GM19324 (cell line): ENCODE results near the gene NUDT19.
"Not testable (repeated sequence)": the region's sequence is repeated elsewhere in the genome, so short reads cannot be mapped to it uniquely, and the experiment has no call there.

ENCODE experiments used
- ATAC-seq: cut with Tn5 transposase; IDR thresholded peaks from one replicate; pipeline ENCODE4 v1.9.1; 2021; ENCODE audit warnings: mild to moderate bottlenecking, moderate library complexity; ENCODE audit not compliant: unreplicated experiment, low FRiP score

The NUDT19 gene

DNA sequence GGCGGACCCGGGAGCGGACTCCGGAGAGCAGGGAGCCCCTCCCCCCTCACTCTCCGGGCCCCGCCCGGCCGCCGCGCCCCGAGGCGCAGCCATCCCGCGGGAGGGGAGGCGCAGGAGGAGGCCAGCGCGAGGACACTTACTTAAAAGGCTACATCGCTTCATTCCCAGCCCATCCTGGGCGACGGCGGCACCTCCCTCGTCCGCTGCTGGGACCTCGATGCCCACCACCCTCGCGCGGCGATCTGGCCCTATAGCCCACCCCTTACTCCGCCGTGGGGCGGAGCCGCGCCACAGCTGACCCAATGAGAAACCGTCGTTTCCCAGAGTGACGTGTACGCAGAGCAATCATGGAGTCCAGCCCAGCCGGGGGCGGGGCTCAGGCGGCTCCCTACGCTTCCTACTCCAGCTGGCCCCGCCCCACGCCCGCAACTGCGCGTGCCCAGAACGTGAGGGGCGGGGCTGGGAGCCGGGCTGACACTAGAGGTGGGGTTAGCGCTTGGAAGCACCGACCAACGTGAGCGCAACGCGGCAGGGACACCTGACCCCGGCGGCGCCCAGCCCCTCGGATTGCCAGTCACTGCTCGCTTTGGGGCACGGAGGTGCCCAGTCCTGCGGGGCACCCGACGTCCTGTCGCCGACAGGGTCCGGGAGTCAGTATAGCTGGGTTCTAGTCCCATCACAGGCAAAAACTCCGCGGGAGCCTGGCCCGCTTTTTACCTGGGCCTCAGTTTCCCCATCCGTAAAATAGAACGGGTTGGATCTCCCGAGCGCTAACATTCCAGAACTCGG, 16.5 kb upstream of the NUDT19 start, which contains the start of gene ANKRD27:
Gene ANKRD27, minus strand, starts transcription at position 250 of the 789 bp plus-strand sequence. CDS start 16,165 bp downstream, outside the sequence.
- peak; percentile 98 for ATAC-seq

DNA sequence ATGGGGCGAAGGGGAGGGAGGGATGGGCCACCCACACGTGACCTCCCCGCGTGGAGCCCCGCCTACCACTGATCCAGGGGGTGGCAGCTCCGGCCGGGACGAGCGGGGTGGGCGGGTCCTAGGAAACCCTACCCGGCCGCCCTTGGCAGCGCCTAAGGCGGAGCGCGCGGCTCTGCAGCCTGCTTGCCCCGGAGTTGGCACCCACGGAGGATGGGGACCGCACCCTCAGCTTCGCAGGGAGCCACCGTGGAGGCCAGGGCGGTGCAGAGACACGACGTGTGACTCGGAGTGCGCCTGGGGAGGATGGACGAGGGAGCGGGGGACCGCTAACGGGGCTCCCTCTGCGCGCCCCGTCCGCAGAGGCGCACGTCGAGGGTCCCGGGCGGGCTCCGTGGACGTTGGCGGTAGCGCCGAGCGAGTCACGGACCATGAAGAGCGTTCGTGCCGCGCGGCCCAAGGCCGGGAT, 15.9 kb upstream of the NUDT19 start, which contains the start of gene RGS9BP:
Gene RGS9BP, plus strand, starts transcription at position 129 of the 466 bp plus-strand sequence. CDS start 416 bp downstream, outside the sequence.
- peak; percentile 35 for ATAC-seq

DNA sequence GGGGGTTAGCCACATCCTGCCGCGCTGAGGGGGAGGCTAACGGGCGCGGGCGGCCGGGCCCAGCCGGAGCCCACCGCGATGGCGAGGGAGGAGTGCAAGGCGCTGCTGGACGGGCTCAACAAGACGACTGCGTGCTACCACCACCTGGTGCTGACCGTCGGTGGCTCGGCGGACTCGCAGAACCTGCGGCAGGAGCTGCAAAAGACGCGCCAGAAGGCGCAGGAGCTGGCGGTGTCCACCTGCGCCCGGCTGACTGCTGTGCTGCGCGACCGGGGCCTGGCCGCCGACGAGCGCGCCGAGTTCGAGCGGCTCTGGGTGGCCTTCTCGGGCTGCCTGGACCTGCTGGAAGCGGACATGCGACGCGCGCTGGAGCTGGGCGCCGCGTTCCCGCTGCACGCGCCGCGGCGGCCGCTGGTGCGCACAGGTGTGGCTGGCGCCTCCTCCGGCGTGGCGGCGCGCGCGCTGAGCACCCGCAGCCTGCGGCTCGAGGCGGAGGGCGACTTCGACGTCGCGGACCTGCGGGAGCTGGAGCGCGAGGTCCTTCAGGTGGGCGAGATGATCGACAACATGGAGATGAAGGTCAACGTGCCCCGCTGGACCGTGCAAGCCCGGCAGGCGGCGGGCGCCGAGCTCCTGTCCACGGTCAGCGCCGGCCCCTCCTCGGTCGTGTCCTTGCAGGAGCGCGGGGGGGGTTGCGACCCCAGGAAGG, 15.3 kb upstream of the NUDT19 start:
- no peak for ATAC-seq

DNA sequence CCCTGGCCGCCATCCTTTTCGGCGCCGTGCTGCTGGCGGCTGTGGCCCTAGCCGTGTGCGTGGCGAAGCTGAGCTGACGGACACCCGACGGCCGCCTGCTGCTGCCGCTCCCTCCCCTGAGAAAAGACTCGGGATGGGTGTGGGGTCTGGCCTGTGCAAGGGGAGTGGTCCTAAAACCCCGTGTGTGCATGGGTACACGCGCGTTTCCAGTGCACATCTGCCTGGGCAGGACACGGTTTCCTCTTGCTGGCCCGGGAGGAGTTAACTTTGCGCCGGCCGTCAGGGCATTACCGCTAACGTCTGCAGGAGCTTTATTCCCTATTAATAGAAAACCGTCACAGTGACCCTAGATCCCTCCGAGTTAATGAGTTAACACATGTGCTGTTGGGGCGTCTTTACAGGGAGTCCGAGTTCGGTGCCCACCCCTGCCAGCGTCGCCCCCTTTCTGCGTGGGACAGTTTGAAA, 14.7 kb upstream of the NUDT19 start:
- no peak for ATAC-seq

DNA sequence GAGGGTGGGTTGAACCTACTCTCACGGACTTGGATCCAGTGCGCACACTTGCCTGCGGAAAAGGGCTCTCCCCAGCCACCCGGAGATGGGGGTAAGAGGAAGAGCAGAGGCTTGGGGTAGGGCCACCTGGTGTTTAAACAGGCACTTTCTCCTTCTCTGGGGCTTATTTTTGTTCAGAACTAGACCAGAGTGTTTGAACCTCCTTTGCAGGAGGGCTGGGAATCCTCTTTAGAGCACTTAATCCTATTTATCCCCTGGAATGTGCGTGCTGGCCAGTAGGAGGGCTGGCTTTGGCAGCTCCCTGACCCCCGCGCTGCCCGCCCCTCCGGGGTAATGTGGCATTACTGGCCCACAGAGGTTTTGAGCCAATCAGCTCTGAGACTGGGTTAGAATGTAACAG, 14.0 kb upstream of the NUDT19 start:
- no peak for ATAC-seq

DNA sequence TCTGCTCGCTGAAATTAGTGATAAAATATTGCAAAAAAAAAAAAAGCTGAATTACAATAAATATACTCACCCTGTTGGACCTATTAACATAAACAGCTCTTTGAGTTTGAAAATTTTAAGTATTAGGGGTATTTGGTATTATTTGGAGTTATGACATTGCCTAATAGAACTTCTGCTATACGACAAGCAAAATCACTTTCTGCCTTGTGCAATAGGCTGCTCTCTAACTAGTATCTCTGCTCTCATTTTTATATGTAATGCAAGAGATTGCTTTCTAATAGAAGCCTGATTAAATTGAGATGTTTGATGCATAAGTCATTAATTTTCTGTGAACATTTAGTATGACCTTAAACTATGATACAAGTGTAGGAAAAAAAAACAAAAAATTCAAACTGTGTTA, 10.6 kb upstream of the NUDT19 start:
- no peak for ATAC-seq

DNA sequence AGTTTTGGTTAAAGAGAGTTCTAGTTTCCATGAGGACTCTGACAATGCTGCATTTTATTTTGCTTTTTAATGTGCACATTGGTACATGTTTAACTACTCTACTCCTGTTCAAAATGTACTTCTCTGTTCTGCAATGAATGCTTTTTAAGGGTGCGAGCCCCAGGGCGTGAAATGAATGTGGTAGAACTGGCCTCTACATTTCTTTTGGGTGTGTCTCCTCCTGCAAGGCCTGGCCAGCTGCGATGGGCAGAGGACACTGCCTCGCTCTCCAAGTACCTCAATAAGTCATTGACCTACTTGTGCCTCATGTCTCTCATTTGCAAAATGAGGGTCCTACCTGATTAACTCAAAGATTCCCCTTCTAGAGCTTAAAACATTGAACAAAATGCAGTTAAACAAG, 9.3 kb upstream of the NUDT19 start:
- ATAC-seq = no peak

DNA sequence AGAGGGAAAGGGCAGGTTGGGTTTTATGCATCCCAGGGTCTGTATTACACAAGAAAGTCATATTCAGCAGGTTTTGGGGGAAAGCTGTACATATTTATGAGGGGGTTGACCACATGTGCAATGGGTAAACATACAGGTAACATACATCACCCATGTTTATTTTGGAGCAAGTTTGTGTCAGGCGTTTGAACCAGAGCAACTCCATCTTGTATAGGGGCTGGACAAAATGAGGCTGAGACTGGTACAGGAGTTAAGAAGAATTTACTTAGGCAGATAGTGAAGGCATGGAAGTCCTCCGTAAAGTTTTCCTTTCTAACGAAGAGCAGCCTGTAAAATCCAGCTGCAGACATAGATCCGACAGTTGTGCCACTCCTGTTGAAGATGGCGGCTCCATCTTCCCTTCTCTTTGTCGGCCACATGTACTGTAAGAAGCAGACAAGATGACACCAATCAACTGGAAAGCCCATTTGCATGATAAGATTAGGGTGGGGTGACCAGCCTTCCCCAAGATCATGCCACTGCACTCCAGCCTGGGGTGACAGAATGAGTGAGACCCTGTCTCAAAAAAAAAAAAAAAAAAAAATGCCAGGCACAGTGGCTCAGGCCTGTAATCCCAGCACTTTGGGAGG, 4.7 kb upstream of the NUDT19 start:
- ATAC-seq = no peak

DNA sequence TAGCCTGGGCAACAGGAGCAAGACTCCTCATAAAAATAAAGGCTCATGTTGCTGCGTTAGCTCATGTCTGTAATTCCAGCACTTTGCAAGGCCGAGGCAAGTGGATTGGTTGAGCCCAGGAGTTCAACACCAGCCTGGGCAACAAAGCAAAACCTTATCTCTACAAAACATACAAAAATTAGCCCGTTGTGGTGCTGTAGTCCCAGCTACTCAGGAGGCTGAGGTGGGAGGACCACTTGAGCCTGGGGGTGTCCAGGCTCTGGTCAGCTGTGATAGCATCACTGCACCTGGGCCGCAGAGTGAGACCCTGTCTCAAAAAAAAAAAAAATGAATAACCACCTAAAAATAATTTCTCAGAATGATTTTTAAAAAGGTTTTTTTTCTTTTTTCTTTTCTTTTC, 3.9 kb upstream of the NUDT19 start:
- no peak for ATAC-seq

DNA sequence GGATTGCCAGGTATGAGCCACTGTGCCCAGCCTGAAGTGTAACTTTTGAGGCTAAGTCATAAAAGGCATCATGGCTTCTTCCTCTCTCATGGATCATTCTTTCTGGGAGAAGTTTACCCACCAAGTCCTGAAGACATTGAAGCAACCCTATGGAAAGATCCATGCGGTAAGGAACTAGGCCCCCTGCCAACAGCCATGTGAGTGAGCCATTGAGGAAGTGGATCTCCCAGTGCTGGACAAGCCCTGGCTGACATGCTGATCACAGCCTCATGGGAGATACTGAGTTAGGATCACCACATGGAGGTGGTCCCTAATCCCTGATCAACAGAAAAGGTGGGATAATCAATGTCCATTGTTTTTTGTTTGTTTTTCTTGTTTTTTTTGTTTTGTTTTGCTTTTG, 3.3 kb upstream of the NUDT19 start:
- no peak for ATAC-seq

DNA sequence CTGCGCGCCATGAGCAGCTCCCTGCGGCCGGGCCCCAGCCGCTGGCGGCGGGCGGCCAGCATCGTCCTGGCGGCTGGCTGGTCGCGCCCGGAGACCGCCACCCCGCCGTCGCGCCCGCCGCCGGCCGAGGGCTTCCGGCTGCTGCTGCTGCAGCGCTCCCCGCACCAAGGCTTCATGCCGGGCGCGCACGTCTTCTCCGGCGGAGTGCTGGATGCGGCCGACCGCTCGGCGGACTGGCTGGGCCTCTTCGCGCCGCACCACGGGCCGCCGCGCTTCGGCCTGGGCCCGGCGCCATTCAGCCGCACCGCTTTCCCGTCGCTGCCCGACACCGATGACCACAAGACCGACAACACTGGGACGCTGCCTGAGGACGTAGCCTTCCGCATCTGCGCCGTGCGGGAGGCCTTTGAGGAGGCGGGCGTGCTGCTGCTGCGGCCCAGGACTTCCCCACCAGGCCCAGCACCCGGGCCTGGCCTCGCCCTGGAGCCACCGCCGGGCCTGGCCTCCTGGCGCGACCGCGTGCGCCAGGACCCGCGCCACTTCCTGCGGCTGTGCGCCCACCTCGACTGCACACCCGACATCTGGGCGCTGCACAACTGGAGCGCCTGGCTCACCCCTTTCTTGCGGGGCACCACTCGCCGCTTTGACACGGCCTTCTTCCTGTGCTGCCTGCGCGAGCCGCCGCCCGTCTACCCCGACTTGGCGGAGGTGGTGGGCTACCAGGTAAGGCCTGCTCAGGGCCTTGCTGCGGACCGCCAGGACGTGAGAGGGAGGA, 518 bp downstream of the NUDT19 start:
- ATAC-seq = peak; percentile 69

DNA sequence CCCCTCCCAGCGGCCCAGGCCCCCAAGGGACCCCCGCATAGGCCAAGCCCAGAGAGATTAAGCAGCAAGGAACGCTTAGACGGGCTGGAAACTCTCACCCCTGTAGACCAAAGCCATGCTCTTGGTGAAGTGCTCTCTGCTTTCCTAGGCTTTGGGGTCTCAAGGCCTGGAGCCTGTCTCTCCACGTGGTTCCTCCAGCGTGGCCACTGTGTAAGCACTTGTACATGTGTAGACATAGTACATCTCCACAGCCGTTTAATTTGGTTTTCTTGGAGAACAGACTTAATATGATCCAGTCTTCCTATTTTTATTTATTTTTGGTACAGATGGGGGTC, 1.1 kb downstream of the NUDT19 start:
- ATAC-seq = no peak

DNA sequence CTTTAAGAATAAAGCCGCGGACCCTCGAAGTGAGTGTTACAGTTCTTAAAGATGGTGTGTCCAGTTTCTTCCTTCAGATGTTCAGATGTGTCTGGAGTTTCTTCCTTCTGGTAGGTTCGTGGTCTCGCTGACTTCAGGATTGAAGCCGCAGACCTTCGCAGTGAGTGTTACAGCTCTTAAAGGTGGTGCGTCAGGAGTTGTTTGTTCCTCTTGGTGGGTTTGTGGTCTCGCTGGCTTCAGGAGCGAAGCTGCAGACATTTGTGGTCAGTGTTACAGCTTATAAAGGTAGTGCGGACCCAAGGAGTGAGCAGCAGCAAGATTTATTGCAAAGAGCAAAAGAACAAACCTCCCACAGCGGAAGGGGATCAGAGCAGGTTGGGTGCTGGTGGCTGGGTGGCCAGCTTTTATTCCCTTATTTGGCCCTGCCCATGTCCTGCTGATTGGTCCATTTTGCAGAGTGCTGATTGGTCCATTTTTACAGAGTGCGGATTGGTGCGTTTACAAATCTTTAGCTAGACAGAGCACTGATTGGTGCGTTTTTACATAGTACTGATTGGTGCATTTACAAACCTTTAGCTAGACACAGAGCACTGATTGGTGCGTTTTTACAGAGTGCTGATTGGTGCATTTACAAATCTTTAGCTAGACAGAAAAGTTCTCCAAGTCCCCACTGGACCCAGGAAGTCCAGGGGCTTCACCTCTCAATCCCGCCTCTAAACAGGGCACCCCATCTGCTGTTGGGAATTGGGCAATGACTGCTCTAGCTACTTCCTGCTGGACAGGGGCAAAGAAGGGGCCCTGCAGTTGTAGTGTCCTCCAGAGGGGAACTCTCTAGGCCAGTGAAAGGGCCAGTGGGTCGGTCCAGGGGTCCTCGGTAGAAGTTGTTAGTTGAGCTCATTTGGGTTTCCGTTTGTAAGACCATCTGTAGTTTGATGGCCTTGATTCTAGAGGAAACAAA, 1.8 kb downstream of the NUDT19 start:
- ATAC-seq = not testable (repeated sequence)

DNA sequence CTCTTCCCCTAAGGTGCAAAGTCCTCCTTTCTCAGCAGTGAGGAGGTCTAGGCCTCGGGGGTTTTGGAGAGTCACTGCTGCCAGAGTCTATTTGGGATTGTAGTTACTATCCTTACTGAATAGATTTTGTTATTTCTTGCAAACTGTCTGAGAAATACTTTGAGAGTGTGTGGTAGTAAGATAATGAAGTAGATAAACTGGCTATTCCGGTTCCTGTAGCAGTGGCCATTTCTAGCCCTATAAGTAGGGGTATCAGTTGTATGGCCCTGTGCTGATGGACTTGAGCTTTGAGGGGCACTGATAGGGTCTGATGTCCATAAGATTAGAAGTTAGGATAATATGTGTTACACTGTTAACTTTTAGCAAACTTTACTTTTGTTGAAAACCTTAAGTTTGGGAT, 2.7 kb downstream of the NUDT19 start:
- ATAC-seq = not testable (repeated sequence)

DNA sequence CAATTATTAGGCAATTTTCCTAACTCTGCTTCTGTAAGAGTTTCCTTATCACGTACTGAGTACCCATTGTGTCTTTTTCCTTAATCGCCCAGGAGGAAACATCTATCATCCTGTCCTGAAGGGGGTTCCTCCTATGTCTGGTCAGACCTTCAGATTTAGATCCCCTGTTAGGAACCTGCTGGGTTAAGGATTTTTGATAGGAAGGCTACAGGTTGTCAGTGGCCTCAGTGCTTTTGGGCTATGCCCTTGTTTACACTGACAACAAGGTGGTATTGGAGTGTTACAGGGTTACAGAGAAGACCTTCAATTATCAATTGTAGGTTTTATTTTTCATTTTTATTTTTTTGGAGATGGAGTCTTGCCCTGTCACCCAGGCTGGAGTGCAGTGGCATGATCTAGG, 3.2 kb downstream of the NUDT19 start:
- ATAC-seq = not testable (repeated sequence)

DNA sequence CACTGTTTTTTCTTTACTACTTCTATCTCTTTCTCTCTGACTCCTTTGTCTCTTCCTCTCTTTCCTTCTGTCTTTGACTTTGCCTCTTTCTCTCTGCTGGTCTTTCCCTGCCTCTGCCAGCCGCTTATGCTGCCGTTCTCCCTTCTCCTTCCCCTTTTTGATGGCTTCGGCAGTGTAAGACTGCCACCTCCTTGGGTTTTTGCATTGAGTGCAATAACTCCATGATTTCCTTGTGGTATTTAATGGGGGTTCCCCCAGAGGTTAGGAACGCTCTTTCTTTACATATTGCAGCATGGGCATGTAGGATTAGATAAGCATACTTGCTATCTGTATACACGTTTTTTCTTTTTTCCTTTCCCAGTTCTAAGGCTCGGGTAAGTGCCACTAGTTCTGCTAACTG, 3.9 kb downstream of the NUDT19 start:
- not testable (repeated sequence) for ATAC-seq

DNA sequence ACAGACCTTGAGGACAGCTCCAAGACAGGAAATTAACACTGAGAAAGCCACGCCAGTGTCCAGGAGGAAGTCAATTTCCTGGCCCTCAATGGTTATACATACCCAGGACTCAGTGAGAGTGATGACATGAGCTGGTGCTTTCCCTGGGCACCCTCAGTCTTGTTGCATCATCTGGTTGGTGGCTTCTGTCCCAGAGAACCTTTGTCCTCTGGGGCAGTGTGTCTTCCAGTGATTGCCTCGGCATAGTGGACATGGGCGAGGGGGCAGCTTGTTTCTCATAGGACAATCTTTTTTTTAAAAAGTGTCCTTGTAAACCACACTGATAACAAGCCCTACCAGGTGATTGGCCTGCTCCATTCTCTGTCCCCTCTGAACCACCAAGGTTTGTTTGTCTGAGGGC, 5.2 kb downstream of the NUDT19 start:
- ATAC-seq = not testable (repeated sequence)

DNA sequence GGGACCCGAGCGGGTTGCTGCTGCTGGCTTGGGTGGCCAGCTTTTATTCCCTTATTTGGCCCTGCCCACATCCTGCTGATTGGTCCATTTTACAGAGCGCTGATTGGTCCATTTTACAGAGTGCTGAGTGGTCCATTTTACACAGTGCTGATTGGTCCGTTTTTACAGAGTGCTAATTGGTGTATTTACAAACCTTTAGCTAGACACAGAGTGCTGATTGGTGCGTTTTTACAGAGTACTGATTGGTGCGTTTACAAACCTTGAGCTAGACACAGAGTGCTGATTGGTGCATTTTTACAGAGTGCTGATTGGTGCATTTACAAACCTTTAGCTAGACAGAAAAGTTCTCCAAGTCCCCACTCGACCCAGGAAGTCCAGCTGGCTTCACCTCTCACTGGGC, 8.5 kb downstream of the NUDT19 start:
- ATAC-seq = not testable (repeated sequence)

DNA sequence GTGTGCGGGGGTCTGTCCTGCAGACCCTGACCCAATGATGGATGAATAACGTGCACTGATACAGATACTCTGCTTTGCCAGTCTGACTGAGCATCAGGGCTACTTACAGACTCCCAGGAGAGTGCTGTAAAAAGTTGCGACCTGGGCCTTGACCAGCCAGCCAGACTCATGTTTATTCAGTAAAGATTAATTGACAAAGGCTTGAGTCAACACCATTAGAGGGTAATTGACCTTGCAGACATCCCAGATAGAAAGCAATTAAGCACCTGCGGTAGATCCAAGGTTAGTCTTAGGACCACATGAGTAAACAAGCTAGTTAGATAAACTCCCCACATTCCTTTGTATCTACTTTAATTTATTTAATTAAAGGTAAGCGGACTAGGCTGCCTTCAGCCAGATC, 10.4 kb downstream of the NUDT19 start:
- no peak for ATAC-seq
